Activated CD8-positive, alpha-beta memory T cell treated with anti-CD3 and anti-CD28 coated beads, Interleukin-2, amount 50 U/mL, for 4 hours (primary cell): ENCODE measurements around the gene NAA25.
"Not testable (repeated sequence)": the region's sequence is repeated elsewhere in the genome, so short reads cannot be mapped to it uniquely, and the experiment has no call there.

Experiments used
- DNase-seq: peaks from one replicate; pipeline ENCODE4 v3.0.0-alpha.2; 2020

Gene NAA25

DNA sequence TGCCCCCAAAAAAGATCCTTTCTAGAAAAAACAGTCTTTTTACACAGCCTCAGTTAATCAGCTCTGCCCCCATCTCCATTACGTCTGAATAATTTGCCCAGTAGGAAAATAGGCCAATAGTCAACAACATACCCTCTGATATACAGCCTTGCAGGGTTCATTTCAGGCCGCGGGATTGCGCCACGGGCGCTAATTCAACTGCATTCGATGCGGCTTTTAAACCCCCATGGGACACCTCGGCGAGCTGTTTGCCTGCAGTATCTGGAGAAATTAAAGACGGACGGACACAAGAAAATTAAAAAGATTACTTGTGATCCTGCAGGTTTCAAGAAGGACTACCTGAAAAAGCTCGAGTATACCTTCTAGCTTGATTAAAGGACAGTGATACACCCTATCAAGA is 59.2 kb downstream of the NAA25 start:
- no peak for DNase-seq

DNA sequence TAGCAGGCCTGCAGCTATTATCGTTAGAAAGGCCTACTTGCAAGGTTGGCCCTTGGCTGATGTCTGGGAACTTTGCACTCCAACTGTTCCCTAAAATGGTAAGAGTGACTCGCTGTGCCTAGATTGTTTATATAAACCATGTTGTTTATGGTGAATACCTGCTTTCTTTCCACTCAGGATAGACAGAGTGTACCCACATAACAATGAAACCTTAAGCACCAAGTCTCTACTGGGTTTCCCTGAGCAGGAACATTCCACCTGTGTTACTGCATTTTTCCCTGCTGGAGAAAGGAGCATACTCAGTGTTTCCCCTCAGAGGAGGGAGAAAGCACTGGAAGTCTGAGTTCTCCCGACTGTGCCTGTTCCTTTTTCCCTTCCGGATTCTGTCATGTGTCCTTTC is 62.6 kb downstream of the NAA25 start:
- DNase-seq = no peak

DNA sequence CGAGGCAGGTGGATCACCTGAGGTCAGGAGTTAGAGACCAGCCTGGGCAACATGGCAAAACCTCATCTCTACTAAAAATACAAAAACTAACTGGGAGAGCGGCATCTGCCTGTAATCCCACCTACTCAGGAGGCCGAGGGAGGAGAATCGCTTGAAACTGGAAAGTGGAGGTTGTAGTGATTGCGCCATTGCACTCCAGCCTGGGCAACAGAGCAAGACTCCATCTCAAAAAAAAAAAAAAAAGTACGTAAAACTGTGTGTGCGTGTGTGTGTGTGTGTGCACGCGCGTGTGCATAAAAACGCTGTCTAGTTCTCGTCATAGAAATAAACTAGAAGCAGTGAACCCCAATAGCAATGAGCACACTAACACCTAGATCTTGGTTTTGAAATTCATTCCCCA is 72.0 kb downstream of the NAA25 start:
- not testable (repeated sequence) for DNase-seq

DNA sequence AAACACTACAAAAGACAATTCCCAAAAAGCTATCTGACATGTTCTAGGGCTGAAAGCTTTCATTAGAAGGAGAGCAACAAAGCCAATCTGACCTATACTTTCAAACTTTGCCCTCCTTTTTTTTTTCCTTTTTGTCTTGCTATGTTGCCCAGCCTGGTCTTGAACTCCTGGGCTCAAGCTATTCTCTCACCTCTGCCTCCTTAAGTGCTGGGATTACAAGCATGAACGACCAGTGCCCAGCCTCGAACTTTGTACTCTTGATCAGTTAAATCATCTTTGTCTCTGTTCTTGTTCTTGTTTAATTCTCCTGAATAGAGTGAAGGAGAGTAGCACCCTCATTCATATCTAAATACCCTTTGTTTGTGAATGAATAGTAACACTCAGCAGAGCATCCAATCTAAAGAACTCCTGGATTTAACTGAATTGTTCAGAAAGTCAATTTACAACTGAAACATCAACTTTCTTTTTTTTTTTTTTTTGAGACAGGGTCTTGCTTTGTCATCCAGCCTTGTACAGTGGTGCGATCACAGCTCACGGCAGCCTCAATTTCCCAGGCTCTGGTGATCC is 73.3 kb downstream of the NAA25 start:
- no peak for DNase-seq

- no peak for DNase-seq
These were observed 76.3 kb downstream of the NAA25 start for GRCh38 chr12:112032292-112032691.

DNA sequence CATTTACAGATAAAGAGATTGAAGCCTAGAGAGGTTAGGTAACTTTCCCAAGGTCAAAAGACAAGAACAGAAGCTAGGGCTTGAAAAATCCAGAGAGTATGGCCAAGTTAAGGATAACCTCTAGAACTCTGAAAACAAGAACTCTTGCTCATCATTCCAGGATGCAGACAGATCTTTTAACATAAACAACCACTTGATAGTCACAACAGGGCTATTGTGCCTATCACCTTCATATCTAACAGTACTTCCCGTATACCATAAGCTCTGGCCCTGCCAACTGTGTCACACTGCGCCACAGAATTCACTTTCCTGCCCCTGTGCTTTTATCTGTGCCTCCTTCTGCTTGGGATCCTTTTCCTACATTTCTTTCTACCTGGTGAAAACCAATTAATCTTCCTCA is 77.1 kb downstream of the NAA25 start:
- DNase-seq = no peak

GRCh38 chr12:112029301-112029700 is 79.3 kb downstream of the NAA25 start:
- no peak for DNase-seq

GRCh38 chr12:112025808-112026375 is 82.7 kb downstream of the NAA25 start:
- DNase-seq = no peak

- no peak for DNase-seq
These were observed 84.7 kb downstream of the NAA25 start for GRCh38 chr12:112023759-112024396.

DNA sequence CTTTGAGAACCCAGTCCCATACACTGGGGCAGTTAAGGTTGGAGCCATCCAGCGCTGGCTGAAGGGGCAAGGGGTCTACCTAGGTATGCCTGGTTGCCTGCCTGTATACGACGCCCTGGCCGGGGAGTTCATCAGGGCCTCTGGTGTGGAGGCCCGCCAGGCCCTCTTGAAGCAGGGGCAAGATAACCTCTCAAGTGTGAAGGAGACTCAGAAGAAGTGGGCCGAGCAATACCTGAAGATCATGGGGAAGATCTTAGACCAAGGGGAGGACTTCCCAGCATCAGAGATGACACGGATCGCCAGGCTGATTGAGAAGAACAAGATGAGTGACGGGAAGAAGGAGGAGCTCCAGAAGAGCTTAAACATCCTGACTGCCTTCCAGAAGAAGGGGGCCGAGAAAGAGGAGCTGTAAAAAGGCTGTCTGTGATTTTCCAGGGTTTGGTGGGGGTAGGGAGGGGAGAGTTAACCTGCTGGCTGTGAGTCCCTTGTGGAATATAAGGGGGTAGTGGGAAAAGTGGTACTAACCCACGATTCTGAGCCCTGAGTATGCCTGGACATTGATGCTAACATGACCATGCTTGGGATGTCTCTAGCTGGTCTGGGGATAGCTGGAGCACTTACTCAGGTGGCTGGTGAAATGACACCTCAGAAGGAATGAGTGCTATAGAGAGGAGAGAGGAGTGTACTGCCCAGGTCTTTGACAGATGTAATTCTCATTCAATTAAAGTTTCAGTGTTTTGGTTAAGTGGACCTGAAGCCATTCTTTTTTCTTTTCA is 86.2 kb downstream of the NAA25 start:
- no peak for DNase-seq

DNA sequence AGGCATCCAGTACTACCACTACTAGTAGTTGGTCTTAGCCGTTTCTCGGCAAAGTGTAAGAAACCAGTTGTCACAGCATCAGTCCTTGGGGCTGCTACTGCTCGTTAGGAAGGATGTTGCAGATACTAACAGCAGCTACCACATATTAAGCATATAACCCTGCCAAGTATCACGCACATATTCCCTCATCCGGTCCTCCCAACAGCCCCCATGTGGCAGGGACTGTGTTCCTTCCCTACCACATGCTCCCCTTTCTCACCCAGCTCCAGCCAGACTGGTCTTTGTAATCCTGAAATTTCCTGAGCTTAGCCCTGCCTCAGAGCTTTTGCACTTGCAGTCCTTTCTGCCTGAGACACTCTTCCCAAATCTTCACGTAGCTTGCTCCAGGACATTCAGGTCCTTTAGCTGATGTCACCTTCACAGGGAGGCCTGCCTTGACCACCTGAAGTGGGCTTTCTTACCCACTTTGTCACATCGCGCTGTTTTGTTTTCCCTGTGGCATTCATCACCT is 87.6 kb downstream of the NAA25 start:
- DNase-seq = no peak

DNA sequence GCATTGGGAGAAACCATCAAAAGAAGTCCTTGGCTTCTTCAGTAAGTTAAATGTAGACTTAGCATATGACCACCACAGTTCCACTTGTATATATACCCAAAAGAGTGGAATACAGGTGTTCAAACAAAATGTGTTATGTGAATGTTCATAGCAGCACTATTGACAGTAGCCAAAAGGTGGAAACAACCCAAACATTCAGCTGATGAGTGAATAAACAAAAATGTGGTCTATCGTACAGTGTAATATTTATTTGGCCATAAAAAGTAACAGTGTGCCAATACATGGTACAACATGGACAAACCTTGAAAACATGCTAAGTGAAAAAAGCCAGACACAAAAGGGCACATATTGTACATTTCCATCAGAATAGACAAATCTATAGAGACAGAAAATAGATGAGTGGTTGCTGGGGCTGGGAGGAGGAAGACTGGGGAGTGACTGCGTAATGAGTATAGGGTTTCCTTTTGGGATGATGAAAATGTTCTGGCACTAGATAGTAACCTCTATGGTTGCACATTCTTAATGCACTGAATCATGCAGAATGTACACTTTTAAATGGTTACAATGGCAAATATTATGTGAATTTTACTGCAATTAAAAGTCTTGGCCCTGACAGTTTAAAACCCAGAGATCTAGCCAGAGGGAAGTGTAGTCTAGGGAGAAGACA is 89.9 kb downstream of the NAA25 start:
- DNase-seq = no peak

- DNase-seq = no peak
These were observed 91.5 kb downstream of the NAA25 start for GRCh38 chr12:112017041-112017440.

GRCh38 chr12:112015938-112016337 is 92.6 kb downstream of the NAA25 start:
- DNase-seq = no peak

DNA sequence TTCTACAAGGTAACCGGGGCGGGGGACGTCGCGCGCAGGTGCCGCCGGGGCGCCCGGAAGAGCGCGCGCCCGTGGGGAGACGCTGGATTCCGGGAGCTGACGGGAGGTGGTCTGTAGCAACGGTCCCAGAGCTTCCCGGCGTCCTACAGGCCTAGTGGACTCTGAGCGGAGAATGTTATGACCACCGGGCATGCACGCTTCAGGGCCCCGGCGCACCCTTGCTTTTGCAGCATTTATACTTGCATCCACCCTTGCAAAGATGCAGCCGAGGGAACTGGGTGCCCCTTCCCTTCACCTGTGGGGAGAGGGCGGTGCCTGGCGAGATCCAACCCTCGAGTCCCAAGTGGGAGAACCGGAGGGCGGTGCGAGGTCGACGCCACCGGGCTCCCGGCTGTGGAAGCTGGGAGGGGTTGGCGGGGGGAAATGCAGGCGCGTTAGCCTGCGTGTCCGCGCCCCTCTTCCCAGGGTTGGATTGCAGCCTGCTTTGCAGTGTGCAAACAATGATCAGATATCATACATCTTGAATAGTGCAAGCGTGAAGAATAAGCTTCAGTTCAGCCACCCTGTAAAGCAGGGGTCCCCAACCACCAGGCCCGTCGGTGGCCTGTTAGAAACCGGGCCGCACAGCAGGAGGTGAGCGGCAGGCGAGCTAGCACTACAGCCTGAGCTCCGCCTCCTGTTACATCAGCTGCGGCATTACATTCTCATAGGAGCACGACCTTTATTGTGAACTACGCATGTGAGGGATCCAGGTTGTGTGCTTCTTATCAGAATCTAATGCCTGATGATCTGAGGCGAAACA is 94.8 kb downstream of the NAA25 start:
- DNase-seq = peak; percentile 72

- peak; percentile 100 for DNase-seq
These were observed 95.6 kb downstream of the NAA25 start, which contains the start of the genes ERP29 and TMEM116 for GRCh38 chr12:112012775-112013600. ERP29 (plus strand) TSS chr12:112013426; CDS start chr12:112013466, 40 bp downstream. TMEM116 (minus strand) TSS chr12:112013165; CDS start chr12:112005270, 7,895 bp downstream.

DNA sequence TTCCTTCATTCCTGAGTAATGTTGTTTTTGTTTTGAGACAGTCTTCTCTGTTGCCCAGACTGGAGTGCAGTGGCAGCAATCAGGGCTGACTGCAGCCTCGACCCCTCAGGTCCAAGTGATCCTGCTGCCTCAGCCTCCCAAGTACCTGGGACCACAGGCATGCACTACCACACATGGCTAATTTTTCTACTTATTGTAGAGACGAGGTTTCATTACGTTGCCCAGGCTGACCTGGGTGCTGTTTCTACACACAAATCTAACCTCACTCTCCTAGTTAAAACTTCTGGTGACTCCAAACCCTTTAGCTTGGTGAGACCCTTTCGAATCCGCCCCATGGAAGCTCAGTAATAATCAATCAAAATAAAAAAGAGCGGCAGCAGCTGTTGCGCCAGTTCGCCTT is 96.9 kb downstream of the NAA25 start:
- DNase-seq = no peak

DNA sequence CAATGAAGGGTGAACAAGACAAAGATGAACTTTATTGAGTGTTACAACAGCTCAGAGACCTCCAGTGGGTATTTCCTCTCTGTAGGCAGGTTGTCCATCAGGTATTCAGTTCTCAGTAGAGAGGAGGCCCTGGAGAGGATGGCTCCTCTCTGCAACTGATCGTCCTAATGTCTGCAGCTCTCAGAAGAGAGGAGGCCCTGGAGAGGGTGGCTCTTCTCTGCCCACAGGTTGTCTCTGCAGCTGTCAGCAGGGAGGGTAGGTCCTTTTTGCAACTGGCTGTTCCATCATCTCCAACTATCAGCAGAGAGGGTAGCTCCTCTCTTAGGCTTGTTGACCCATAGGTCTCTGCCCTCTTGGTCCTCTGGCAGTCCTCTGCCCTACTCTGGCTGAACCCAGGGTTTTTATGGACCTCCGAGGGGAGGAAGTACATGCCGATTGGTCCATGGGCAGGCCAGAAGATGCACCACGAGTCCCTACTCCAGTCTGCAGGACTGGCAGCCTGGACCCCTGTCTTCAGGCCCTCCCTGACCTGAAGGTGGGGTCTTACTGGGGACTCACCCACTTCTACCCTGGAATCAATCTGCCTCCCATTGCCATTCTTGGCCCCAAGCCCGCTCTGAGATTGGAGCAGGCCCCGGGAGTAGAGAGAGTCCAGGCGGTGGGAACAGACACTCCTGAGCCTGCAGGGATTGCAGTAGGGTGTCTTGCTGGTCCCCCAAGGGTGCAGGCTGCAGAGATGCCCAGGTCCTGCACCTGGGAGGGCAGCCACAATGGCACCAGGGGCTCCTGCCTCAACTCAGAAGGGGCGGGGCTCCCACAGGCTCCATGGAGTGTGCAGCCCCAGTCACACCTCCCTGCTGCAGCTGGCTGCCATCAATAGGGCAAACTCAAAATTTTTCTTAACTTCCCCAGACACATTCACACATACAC is 97.9 kb downstream of the NAA25 start:
- no peak for DNase-seq

- DNase-seq = not testable (repeated sequence)
These were observed 99.0 kb downstream of the NAA25 start for GRCh38 chr12:112009596-112009995.

DNA sequence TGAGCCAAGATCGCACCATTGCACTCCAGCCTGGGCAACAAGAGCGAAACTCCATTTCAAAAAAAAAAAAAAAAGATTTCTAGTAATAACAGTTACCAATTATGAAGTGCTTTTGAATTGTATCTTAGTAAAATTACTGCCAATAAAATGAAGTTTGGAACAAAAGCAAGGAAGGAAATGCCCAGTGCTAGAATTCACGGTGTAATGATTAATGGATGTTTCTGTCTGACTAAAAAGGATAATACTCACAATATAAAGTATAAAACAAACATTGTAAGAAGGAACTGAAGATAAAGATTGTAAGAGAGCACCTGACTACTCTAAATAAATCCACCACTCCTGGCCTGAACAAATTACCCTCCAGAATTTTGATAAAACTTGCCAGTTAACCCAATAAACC is 99.7 kb downstream of the NAA25 start:
- DNase-seq = no peak
